Measurements from ENCODE around the gene SASH1.

GRCh38 chr6:148494226-148494625, 151.6 kb downstream of the SASH1 start:
- TF ChIP-seq CTCF (conservative IDR thresholded peaks at IDR 0.05 in 1 of 2, IDR thresholded peaks at IDR 0.05 in 1 of 2; ENCODE audit: extremely low read depth in 1 of 2, insufficient read depth in 1 of 2, low read depth in 1 of 2, low read length in 2 of 2): no peak
- TF ChIP-seq EZH2 (IDR thresholded peaks at IDR 0.05; ENCODE audit: borderline replicate concordance, low read length): no peak

Data from mammary epithelial cell (primary cell).